ENCODE data around the gene DCC.

The DCC gene

GRCh38 chr18:52499016-52499415 is 159.0 kb downstream of the DCC start:
- DNase-seq (ENCODE audit: low spot score): no peak

- DNase-seq (ENCODE audit: low spot score): no peak
Measured at GRCh38 chr18:52499644-52500043, 159.6 kb downstream of the DCC start.

GRCh38 chr18:52504589-52504988 is 164.6 kb downstream of the DCC start:
- DNase-seq (ENCODE audit: low spot score): no peak

- DNase-seq (ENCODE audit: low spot score): no peak
Measured at GRCh38 chr18:52510139-52510538, 170.1 kb downstream of the DCC start.

- no peak for DNase-seq (ENCODE audit: low spot score)
Measured at GRCh38 chr18:52518086-52518485, 178.1 kb downstream of the DCC start.

GRCh38 chr18:52519021-52519420 is 179.0 kb downstream of the DCC start:
- no peak for DNase-seq (ENCODE audit: low spot score)

GRCh38 chr18:52523566-52523965 is 183.6 kb downstream of the DCC start:
- no peak for DNase-seq (ENCODE audit: low spot score)

GRCh38 chr18:52531836-52532235 is 191.8 kb downstream of the DCC start:
- no peak for DNase-seq (ENCODE audit: low spot score)

- DNase-seq (ENCODE audit: low spot score): no peak
Measured at GRCh38 chr18:52536039-52536438, 196.0 kb downstream of the DCC start.

GRCh38 chr18:52537261-52537660 is 197.3 kb downstream of the DCC start:
- no peak for DNase-seq (ENCODE audit: low spot score)

- DNase-seq (ENCODE audit: low spot score): no peak
Measured at GRCh38 chr18:52541056-52541455, 201.1 kb downstream of the DCC start.

- DNase-seq (ENCODE audit: low spot score): no peak
Measured at GRCh38 chr18:52544086-52544485, 204.1 kb downstream of the DCC start.

GRCh38 chr18:52546686-52547346 is 206.8 kb downstream of the DCC start:
- DNase-seq (ENCODE audit: low spot score): no peak

GRCh38 chr18:52553441-52553840 is 213.4 kb downstream of the DCC start:
- DNase-seq (ENCODE audit: low spot score): no peak

- DNase-seq (ENCODE audit: low spot score): no peak
Measured at GRCh38 chr18:52554180-52554579, 214.2 kb downstream of the DCC start.

- no peak for DNase-seq (ENCODE audit: low spot score)
Measured at GRCh38 chr18:52567360-52567759, 227.4 kb downstream of the DCC start.

- DNase-seq (ENCODE audit: low spot score): no peak
Measured at GRCh38 chr18:52569492-52569891, 229.5 kb downstream of the DCC start.

GRCh38 chr18:52570975-52571374 is 231.0 kb downstream of the DCC start:
- DNase-seq (ENCODE audit: low spot score): no peak

- DNase-seq (ENCODE audit: low spot score): no peak
Measured at GRCh38 chr18:52572036-52573000, 232.3 kb downstream of the DCC start.

- DNase-seq (ENCODE audit: low spot score): no peak
Measured at GRCh38 chr18:52577795-52578194, 237.8 kb downstream of the DCC start.

GRCh38 chr18:52582061-52582460 is 242.1 kb downstream of the DCC start:
- DNase-seq (ENCODE audit: low spot score): no peak

- DNase-seq (ENCODE audit: low spot score): no peak
Measured at GRCh38 chr18:52582516-52582915, 242.5 kb downstream of the DCC start.

GRCh38 chr18:52588931-52589330 is 248.9 kb downstream of the DCC start:
- DNase-seq (ENCODE audit: low spot score): no peak

All from CD4-positive, alpha-beta T cell treated with Interleukin-6 at 100 ng/mL for 8 hours (primary cell).